HG03521 (cell line): ENCODE results near the gene C1GALT1.
"Not testable (repeated sequence)": the region's sequence is repeated elsewhere in the genome, so short reads cannot be mapped to it uniquely, and the experiment has no call there.

ENCODE experiments used
- ATAC-seq: cut with Tn5 transposase; IDR thresholded peaks from one replicate; pipeline ENCODE4 v1.9.1; 2021; ENCODE audit warnings: mild to moderate bottlenecking, moderate library complexity; ENCODE audit not compliant: unreplicated experiment

Gene C1GALT1

DNA sequence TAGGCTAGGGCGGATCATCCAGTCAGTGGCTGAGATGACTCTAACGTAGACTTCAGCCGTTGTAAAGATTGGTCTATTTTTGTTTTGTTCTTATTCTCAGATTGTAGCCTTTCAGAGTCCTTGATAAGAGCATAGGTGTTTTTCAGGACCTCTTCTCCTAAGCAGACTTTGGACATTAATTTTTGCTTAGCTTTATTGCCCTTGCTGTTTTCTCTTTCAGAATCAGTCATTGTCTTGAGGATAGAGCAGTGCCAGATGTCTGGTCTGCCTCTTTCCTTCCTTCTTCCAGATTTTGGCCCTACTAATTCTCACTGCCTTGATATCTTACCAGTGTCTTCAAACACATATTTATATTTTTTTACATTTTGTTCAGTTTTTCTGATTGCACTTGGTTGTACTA is 49.5 kb downstream of the C1GALT1 start:
- no peak for ATAC-seq

DNA sequence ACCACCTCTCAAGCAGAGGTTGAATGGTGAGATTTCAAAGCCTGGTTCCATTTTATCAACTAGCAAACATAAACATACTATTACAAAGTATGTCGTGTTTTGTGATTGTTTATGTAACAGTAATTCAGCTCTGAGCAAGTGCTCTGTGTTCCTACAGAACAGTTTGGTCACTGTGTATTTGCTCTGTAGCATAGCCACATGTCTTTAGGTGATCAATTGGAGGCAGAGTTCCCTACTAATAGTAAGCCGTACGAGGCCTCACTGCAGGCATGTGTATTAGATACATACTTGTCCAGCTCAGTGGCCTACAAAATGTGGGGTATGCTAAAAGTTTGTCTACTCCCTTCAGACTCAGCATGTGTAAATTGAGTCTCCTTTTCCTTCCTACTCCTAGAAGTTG is 53.0 kb downstream of the C1GALT1 start:
- ATAC-seq = no peak

DNA sequence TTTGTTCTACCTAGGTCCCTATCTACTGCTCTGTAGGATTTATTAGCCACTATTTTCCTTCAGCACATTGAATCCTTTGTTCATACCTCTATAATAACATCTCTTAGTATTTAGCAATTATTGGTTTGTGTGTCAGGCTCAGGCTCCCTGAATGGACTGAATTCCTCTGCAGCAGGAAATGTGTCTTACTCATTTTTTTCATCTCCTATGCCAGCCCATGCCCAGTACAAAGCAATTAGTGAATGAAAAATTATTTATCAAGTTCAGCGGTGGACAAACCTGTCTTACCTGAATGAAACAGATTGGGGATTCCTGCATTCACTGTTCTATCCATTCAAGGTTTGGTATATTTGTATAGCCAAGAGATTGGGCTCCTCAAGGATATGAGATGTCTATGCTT is 53.7 kb downstream of the C1GALT1 start:
- no peak for ATAC-seq

DNA sequence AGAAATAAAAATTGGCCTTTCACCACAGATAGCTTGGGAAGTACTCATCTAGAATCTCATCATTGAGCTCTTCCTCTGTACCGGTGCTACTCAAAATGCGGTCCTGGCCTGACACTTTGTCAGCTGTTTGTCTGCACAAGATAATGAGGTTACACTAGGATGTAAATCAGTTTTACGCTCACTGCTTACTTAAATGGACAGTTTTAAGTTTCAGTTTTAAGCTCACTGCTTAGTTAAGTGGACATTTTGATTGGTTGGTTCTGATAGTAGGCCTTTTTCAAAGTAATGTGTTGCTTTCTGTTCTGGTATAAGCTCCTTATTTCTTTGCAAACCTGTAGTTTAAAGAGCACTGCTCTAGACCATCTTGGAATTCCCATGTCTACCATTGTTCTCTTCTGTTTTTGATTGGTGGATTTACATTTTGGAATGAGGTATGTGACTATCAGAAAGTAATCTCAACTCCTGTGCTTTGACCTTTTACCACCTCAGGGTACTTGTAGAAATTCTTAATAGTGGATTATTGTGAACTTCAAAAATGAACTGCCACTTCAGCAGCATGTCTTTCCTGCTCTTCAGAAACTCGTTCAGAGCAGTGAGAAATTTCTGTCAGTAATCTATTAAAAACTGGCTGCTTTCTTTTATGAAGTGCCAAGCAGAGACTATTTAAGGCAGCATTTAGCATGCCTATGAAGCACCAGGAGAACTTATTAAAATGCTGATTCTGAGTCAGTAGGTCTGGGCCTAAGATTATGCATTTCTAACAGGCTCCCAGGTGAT is 55.0 kb downstream of the C1GALT1 start:
- no peak for ATAC-seq

DNA sequence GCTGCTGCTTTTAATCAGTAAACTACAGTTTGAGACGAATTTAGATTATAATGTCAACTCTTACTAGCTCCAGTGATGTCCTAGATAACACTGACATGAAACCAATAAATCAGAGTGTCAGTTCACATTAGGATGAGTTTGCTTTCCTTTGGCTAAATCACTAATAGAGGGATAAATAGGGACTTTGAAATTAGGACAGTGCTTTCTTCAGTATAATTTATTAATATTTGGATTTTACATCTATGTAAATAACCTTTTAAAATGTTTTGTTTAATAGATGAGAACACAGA is 55.6 kb downstream of the C1GALT1 start:
- no peak for ATAC-seq

DNA sequence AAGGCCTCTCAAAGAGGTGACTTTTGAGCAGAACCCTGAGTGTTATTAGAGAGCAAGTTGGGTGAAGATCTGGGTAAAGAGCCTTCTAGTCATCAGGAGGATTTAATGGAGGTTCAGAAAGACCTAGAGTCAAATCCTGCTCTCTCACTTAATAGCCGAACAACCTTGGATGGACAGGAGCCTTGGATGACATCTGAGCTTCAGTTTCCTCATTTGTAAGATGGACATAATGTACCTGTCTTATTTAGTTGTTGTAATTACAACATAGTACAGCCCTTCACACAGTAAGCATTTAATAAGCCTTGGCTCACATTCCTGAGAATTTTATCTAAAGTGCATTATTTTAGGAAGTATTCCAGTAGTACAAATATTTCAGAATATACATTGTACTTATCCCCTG is 57.0 kb downstream of the C1GALT1 start:
- no peak for ATAC-seq

DNA sequence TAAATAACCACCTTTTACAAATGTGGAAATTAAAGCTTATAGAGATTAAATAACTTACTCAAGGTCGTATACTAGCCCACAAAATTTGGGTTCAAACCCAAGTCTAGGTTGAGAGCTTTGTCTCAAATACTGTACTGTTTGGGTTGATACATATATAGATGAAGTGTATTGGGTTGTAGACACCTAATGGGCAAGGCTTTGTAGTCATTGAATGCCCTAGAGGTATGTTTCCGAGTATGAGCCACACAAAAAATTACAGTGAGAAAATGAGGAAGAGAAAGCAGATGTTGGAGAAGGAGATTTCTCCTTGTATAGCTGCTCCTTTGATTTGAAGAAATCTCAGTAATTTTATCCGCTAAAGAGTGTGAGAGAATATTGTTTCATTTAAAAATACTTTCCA is 60.6 kb downstream of the C1GALT1 start:
- ATAC-seq = no peak

DNA sequence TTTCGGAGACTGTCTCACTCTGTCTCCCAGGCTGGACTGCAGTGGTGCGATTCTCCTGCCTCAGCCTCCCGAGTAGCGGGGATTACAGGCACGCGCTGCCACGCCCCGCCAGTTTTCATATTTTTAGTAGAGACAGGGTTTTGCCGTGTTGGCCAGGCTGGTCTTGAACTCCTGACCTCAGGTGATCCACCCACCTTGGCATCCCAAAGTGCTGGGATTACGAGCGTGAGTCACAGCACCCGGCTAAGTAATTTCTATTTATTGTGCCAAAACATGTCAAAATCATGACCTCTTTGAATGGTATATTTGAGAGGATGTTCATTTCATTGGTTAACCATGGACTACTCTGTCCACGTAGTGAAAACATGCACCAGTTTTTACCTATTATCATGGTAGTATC is 62.9 kb downstream of the C1GALT1 start:
- not testable (repeated sequence) for ATAC-seq

DNA sequence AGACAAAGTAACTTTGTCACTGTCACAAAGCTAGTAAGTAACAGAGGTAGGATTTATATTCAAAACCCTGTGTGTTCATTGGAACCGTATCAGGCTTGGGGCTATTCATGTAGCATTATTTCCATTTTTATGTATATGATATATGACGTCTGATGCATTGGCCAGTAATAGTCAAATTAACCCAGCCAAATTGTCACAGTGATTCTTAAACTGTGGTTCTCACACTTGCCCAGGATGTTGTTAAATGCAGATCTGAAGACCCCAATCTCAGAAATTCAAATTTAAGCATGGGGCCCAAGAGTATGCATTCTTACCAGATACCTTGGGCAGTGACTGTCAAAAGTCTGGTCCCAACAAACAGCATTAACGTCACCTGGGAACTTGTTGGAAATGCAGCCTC is 63.9 kb downstream of the C1GALT1 start:
- ATAC-seq = no peak

DNA sequence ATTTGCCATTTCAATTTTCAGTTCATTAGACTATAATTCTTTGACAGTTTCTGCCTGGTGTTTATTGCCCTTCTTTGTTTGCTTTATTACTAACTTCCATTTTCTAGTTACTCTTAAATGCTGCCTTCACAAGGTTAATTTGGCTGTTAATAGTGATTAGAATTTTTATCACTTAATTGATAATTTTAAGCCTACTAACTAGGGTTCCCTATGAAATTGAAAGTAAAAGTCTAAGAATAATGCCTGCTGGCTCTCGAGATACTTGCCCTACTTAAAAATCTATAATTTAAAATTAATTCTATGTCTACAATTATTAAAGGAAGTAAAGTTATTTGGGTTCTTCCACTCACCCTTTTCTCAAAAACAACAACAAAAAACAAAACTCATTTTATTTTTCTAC is 65.3 kb downstream of the C1GALT1 start:
- no peak for ATAC-seq

DNA sequence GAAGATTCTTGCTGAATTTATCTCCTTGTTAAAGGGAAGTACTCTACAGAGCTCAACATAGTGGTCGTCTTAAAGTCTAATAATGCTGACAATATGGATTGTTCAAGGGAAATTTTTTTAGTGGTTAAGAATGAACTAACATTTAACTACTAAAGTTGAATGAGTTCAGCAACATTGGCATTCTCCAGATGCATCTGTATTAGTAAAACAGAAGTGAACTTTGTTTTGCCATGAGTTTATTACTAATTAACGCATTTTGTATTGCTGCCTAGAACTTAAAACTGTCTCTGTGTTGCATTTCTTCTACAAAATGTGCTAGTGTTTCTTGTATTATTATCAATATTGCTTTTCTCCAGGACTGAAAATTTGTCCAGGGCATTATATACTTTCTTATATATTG is 67.5 kb downstream of the C1GALT1 start:
- no peak for ATAC-seq

DNA sequence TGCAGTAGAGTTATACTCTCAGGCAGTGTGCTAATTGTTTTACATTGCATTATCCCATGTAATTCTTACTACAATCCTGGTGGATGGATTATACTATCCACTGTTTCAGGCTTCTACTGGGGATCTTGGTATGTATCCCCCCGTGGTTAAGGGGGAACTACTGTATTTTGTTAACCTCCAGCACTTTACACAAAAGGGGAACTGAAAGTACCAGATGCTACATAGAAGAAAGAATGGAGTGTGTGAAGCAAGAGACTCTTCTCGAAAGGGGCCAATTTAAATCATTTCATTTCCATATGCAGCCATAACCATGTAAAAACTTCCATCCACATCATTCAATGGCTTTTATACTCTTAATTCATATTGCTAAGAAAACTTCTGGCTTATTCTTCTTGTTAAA is 69.4 kb downstream of the C1GALT1 start:
- ATAC-seq = peak; percentile 98

DNA sequence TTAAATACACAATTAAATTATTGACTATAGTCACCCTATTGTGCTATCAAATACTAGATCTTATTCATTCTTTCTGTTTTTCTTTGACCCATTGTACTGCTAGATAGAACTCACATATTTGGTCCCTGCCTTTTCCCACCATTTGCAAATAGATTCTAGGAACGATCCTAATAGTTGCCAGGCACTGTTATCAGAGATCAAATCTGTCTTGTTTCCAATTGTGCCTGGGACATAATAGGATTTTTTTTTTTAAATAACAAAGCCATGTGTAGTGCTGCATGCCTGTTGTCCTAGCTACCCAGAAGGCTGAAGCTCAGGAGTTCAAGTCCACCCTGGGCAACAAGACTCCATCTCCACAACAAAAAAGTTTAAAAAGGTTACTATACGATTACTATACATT is 72.0 kb downstream of the C1GALT1 start:
- ATAC-seq = no peak

DNA sequence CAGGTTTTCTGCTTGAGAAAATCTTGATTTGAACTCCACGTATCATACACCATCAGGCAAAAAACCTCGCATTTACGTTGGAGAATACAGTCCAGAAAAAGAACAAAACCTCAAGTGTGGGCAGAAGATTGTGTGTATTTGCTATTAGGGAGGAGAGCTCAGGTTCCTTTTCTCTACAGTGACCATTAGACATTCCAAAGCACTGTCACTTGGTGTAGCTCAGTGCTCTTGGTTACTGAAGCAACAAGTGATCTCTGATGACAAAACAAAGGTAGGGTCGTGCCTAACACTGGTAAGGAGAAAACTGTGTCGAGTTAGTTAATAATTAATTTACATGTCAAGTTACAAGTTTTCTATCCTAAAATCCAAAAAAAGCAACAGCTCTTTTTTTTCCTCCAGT is 72.6 kb downstream of the C1GALT1 start:
- no peak for ATAC-seq

DNA sequence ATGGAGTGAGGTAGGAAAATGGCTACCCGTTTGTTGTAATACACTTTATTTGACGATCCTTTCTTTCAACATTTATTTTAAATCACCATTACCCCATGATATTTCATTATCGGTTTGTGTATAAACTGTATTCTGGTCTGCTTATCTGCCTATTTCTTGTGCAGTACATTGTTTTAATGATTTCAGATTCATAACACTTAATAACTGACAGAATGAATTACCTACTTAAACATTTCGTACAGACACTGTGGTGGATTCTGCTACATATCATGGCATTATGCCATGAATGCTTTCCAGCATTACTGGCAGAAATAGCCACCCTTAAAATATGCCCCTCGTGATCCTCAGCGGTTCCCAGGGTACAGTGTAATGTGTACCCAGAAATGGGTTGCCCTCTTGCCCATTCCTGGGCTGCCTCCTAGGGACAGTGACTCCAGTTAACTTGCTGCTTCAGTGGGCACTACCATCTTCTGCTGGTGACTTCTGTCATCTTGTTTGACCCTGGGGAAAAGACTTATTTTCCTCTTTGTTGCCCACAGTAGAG is 74.5 kb downstream of the C1GALT1 start:
- ATAC-seq = no peak

DNA sequence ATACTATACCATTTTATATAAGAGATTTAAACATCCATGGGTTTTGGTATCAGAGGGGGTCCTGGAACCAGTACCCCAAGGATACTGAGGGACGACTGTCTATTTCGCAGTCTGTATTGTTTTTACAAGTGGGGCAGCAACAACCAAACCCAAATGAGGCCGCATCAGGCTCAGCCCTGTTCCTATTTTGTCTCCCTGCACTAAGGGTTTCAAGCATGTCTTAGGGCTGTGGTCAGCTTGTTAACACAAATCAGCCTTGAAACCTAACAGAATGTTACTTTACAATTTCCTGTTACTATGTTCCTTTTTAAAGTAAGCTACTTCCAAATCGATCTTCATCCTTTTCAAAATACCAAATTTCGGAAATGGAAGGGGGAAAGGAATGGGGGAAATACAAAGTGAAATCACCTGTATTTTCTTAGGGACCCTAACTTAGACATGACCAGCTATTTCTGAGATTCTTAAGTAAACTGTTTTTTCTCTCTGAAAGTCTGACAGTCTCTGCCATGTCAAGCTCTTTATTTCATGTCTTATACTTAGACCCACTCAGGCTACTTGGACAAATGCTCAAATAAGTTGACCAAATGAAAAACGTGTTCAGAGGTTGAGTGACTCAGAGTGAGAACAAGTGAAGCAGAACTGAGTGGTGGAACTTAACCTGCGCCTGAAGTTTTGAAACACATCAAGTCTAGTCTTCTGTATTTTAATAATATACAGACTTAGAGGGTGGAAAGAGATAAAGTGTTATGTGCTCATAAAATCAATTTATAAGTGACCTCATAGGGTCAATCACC is 75.8 kb downstream of the C1GALT1 start:
- peak; percentile 82 for ATAC-seq

DNA sequence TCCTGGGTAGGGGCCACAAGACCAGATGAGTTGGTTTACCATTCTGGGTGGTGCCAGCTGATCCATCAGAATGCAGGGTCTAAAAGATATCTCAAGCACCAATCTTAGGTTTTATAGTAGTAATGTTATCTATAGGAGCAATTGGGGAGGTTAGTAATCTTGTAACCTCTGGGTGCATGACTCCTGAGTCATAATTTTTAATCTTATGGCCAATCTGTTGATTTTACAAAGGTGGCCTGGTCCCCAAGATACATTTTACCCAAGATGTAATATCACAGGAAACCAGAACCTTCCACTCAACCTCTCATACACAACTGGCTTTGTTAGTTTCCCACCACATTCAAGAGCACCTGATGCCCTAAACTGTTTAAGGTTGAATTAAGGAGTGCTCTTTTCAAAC is 79.5 kb downstream of the C1GALT1 start:
- ATAC-seq = no peak

DNA sequence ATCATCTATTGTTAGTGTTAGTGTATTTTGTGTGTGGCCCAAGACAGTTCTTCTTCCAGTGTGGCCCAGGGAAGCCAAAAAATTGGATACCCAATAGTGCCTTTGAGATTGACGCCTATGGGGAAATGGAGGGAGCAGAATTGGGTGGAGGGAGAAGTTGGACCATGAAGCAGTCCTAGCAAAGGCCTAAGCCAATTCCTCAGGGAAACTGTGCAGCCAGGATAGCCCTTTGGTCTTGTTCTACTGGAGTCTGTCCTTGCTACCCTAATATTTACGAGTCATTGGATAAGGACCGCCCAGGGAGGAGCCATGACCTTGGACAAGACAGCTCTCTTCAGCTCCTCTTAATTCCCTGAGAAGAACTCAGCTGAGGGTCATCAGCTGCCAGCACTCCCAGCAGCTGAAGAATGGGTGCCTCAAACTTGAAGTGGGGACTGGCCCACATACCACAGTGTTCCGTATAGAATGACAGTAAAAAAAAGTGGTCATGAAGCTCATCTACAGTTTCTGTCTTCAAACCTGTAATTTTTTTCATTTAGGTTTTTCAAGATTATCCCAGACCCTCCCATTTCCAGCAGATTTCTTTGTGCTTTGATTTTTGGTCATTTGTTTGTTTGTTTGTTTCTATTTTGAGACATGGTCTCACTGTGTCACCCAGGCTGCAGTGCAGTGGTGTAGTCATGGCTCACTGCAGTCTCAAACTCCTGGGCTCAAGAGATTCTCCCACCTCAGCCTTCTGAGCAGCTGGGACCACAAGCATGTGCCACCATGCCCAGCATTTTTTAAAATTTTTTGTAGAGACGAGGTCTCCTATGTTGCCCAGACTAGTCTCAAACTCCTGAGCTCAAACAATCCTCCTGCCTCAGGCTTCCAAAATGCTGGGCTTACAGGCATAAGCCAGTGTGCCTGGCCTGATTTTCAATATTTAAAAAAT is 81.2 kb downstream of the C1GALT1 start:
- ATAC-seq = no peak

DNA sequence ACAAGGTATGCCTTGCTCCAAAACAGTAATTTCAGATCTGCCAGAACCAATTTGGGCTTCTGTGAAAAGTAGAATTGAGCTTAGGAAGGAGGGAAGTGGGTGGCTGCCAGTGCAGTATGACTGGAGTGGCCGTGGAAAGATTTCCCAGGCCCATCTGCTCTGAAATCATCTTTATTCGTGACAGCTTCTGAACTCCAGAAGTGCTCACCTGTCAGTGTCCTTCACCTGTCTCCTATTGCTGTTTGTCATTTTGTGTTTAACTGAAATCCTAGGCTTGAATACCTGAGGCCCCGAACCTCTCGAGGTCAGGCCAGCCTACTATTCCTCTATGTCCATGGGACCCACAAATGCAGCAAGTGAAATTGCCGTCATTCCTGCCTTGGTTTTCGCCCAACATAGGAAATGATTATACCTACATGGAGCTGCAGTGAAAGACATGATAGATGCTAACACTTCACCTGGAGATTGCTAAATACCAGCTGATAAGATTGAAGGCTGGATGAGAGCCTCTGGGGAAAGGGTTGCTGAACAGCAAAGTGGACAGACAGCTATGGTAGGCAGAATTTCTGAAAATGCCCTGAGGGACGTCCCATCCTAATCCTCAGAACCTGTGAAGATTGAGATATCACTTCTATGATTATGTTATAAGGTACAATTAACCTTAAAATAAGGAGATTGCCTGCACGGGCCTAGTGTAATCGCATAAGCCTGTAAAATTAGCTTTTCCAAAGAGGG is 82.1 kb downstream of the C1GALT1 start:
- ATAC-seq = no peak
